ENCODE data around the gene MOSMO. TPM values are rescaled to one million over a fixed set of nuclear protein-coding genes. Genes with fewer than 3 reads are reported as not detected.
A peak's percentile ranks its signal among the peaks of the same experiment; 100 is the strongest.

The MOSMO gene
- total and polyA plus RNA-seq, 2 experiments from 2014 or later = 2.7 to 11.7 TPM

DNA sequence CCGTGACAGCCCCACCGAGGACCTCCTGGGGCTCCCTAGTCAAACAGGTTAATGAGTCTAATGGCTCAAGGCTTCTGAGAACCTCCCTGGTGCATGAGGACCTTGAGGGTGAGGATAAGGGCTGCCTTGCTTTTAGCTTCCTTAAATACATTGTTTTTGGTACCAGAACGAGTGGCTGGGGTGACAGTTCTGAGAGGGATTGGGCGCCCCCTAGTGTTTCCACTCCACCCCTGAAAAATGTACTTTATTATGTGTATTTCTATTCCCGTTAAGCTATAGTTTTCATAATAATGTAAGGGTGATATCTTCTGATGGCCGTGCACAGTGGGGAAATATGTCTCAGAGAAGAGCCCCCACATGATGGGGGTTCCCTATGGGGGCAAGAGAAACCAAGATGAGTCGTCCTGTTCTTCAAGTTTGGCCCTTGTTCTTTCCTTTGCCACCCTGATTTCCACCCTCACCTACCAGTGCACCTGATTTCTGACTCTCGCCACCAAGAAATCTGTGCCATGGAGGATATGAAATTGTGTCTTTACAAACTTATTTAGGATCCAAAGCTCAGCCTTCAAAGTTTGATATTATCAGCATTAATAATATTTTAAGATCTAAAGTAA is 69.9 kb downstream of the MOSMO start:
- no peak overlapping the region for H3K4me3 ChIP-seq
- no peaks in the 10 kb centered on the region for H3K36me3 ChIP-seq (ENCODE audit: low read depth)
- no peak overlapping the region for H2AFZ ChIP-seq
- H3F3A ChIP-seq (ENCODE audit: insufficient read depth) = peaks cover 18% of the 10 kb centered on the region
- no peak for TF ChIP-seq EZH2phosphoT487 (IDR thresholded peaks at IDR 0.05; ENCODE audit: insufficient read depth, low read depth)
- TF ChIP-seq EZH2 (IDR thresholded peaks at IDR 0.05; ENCODE audit: insufficient read depth, poor library complexity, severe bottlenecking) = no peak
- no peak overlapping the region for H3K27ac ChIP-seq
- 49 to 52% methylated on average over 8 of the region's 8 CpGs for WGBS, 2 experiments (ENCODE audit: low coverage in 1 of 2, low lambda C conversion rate in 2 of 2, missing lambda C conversion rate in 2 of 2)
- H3K4me1 ChIP-seq (ENCODE audit: insufficient read depth) = peaks cover 26% of the 10 kb centered on the region
- no peak overlapping the region for H3K9ac ChIP-seq
- in situ Hi-C loops (cut with MboI) = no loop called here
- no peak overlapping the region for H3K4me2 ChIP-seq (ENCODE audit: unreplicated experiment)
- DNase-seq = peak; percentile 76
- H3K9me3 ChIP-seq (ENCODE audit: low read depth) = no peaks in the 10 kb centered on the region
- no peaks in the 10 kb centered on the region for H3K27me3 ChIP-seq (replicated peaks; ENCODE audit: insufficient read depth)
- peaks cover 52% of the 10 kb centered on the region for H3K79me2 ChIP-seq (ENCODE audit: insufficient read depth)
- no peaks in the 10 kb centered on the region for H3K9me2 ChIP-seq (ENCODE audit: insufficient read depth)
- H4K20me1 ChIP-seq (ENCODE audit: insufficient read depth) = 0 out of 2 replicates have a peak, but pooled peaks cover 4% of the 10 kb centered on the region

DNA sequence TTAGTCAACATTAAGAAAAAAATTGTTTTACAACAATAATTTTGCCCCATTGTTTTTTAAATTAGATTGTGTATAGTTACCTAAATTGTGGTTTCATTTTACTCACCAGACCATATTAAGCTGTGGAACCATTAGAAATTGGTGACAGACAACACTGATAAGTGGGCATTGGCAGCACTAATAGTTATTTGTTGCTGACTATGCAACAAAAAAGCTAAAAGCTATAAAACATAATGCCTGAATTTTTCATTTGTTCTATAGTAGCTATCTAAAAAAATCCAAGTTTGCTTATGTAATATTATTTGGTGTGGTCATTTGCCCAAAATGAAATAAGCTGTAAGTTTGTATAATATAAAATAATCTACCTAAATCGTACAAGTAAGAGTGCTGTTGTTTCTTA is 70.7 kb downstream of the MOSMO start:
- Histone ChIP-seq H3K4me1 (ENCODE audit: insufficient read depth) (peaks cover 34% of the 10 kb centered on the region), H3K9me2 (ENCODE audit: insufficient read depth) (no peaks in the 10 kb centered on the region), H3K9me3 (ENCODE audit: low read depth) (no peaks in the 10 kb centered on the region), H3K79me2 (ENCODE audit: insufficient read depth) (peaks cover 43% of the 10 kb centered on the region), H3K36me3 (ENCODE audit: low read depth) (no peaks in the 10 kb centered on the region), H3K4me2 (ENCODE audit: unreplicated experiment) (no peak overlapping the region), H2AFZ (no peak overlapping the region), H3K9ac (no peak overlapping the region), H3F3A (ENCODE audit: insufficient read depth) (peaks cover 18% of the 10 kb centered on the region), H3K4me3 (no peak overlapping the region), H4K20me1 (ENCODE audit: insufficient read depth) (0 out of 2 replicates have a peak, but pooled peaks cover 4% of the 10 kb centered on the region), H3K27ac (no peak overlapping the region), H3K27me3 (replicated peaks; ENCODE audit: insufficient read depth) (no peaks in the 10 kb centered on the region)
- WGBS, 2 experiments (ENCODE audit: low coverage in 1 of 2, low lambda C conversion rate in 2 of 2, missing lambda C conversion rate in 2 of 2) = 95 to 96% methylated on average over 1 of the region's 1 CpG
- in situ Hi-C loops (cut with MboI) = no loop called here
- DNase-seq = no peak
- TF ChIP-seq EZH2phosphoT487 (IDR thresholded peaks at IDR 0.05; ENCODE audit: insufficient read depth, low read depth) (no peak), EZH2 (IDR thresholded peaks at IDR 0.05; ENCODE audit: insufficient read depth, poor library complexity, severe bottlenecking) (no peak)

DNA sequence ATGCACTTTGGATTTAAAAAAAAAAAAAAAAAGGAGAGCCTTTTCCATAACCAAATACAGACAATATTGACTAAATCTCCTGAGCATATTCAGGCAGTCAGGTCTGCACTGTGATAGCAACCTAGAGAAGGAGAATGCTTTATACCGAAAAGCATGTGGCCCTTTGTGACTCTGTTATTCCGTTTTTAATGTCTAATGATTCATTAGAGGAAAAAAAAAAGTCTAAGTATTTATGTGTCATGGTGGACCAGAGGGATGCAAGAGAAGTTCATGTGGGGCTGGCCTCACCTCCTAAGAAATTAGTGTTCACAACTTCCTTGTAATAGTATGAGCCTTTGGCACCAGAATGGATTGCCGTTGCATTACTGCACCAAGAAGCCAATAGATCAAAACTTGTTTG is 73.1 kb downstream of the MOSMO start:
- no peak overlapping the region for H3K4me3 ChIP-seq
- H3K27ac ChIP-seq = no peak overlapping the region
- H3K4me1 ChIP-seq (ENCODE audit: insufficient read depth) = peaks cover 22% of the 10 kb centered on the region
- no peak for TF ChIP-seq EZH2phosphoT487 (IDR thresholded peaks at IDR 0.05; ENCODE audit: insufficient read depth, low read depth)
- no peak for TF ChIP-seq EZH2 (IDR thresholded peaks at IDR 0.05; ENCODE audit: insufficient read depth, poor library complexity, severe bottlenecking)
- H3K36me3 ChIP-seq (ENCODE audit: low read depth) = no peaks in the 10 kb centered on the region
- H3K79me2 ChIP-seq (ENCODE audit: insufficient read depth) = peaks cover 34% of the 10 kb centered on the region
- no peaks in the 10 kb centered on the region for H3K9me3 ChIP-seq (ENCODE audit: low read depth)
- H3K9ac ChIP-seq = no peak overlapping the region
- H4K20me1 ChIP-seq (ENCODE audit: insufficient read depth) = no peaks in the 10 kb centered on the region
- 94 to 98% methylated on average over 3 of the region's 3 CpGs for WGBS, 2 experiments (ENCODE audit: low coverage in 1 of 2, low lambda C conversion rate in 2 of 2, missing lambda C conversion rate in 2 of 2)
- H3F3A ChIP-seq (ENCODE audit: insufficient read depth) = peaks cover 6% of the 10 kb centered on the region
- H3K27me3 ChIP-seq (replicated peaks; ENCODE audit: insufficient read depth) = no peaks in the 10 kb centered on the region
- in situ Hi-C loops (cut with MboI) = no loop called here
- H3K4me2 ChIP-seq (ENCODE audit: unreplicated experiment) = no peak overlapping the region
- no peaks in the 10 kb centered on the region for H3K9me2 ChIP-seq (ENCODE audit: insufficient read depth)
- H2AFZ ChIP-seq = no peak overlapping the region
- no peak for DNase-seq

DNA sequence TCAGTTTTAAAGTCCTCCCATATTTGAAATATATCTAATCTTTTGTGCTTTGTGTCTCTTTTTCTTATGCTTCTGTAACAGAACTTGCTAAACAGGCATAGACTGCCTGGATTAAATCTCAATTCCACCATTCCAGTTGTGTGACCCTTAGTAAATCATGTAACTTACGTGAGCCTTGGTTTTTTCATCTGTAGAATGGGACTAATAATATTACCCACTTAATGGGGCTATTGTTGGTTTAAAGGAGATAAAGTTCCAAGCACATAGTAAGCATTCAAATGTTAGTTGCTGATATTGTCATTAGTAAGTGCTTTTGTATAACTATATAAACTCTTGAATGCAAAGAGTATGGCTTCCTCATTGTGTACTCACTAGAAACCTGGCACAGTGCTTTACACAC is 78.5 kb downstream of the MOSMO start:
- Histone ChIP-seq H3K4me3 (no peak overlapping the region), H3K27ac (no peak overlapping the region), H3K27me3 (replicated peaks; ENCODE audit: insufficient read depth) (no peaks in the 10 kb centered on the region), H3K4me1 (ENCODE audit: insufficient read depth) (peaks cover 13% of the 10 kb centered on the region), H4K20me1 (ENCODE audit: insufficient read depth) (no peaks in the 10 kb centered on the region), H3K9ac (no peak overlapping the region), H3K4me2 (ENCODE audit: unreplicated experiment) (no peak overlapping the region), H3K79me2 (ENCODE audit: insufficient read depth) (peaks cover 8% of the 10 kb centered on the region; the same call in 1 of the 2 replicates), H2AFZ (no peak overlapping the region), H3K9me3 (ENCODE audit: low read depth) (no peaks in the 10 kb centered on the region), H3K9me2 (ENCODE audit: insufficient read depth) (no peaks in the 10 kb centered on the region), H3F3A (ENCODE audit: insufficient read depth) (no peaks in the 10 kb centered on the region), H3K36me3 (ENCODE audit: low read depth) (no peaks in the 10 kb centered on the region)
- DNase-seq = no peak
- 93 to 97% methylated on average over 1 of the region's 1 CpG for WGBS, 2 experiments (ENCODE audit: low coverage in 1 of 2, low lambda C conversion rate in 2 of 2, missing lambda C conversion rate in 2 of 2)
- no peak for TF ChIP-seq EZH2phosphoT487 (IDR thresholded peaks at IDR 0.05; ENCODE audit: insufficient read depth, low read depth)
- no peak for TF ChIP-seq EZH2 (IDR thresholded peaks at IDR 0.05; ENCODE audit: insufficient read depth, poor library complexity, severe bottlenecking)
- in situ Hi-C loops (cut with MboI) = no loop called here
